NCI-H2029 (cell line): Measurements from ENCODE around the gene MARK1.

Source experiments
- DNase-seq: peaks from one replicate; lab custom pipeline; 2025; lab: John Stamatoyannopoulos, UW

The MARK1 gene

GRCh38 chr1:220690140-220691052, 162.5 kb downstream of the MARK1 start, which contains the start of gene C1orf115:
Gene C1orf115 (plus strand): TSS chr1:220690363. CDS start chr1:220690403, 40 bp downstream.
- peak; percentile 40 for DNase-seq

- DNase-seq: no peak
Measured at GRCh38 chr1:220691053-220691684, 163.2 kb downstream of the MARK1 start.

- no peak for DNase-seq
Measured at GRCh38 chr1:220692436-220693228, 164.7 kb downstream of the MARK1 start.

GRCh38 chr1:220694866-220695382, 167.0 kb downstream of the MARK1 start:
- DNase-seq: no peak

GRCh38 chr1:220695426-220695825, 167.5 kb downstream of the MARK1 start:
- no peak for DNase-seq

- no peak for DNase-seq
Measured at GRCh38 chr1:220696226-220696862, 168.4 kb downstream of the MARK1 start.

- no peak for DNase-seq
Measured at GRCh38 chr1:220696863-220697231, 168.9 kb downstream of the MARK1 start.

GRCh38 chr1:220697326-220697725, 169.4 kb downstream of the MARK1 start:
- no peak for DNase-seq

GRCh38 chr1:220698607-220699016, 170.7 kb downstream of the MARK1 start:
- DNase-seq: no peak

GRCh38 chr1:220699044-220699443, 171.1 kb downstream of the MARK1 start:
- no peak for DNase-seq

GRCh38 chr1:220700556-220701179, 172.7 kb downstream of the MARK1 start:
- peak; percentile 46 for DNase-seq

- no peak for DNase-seq
Measured at GRCh38 chr1:220701974-220702373, 174.0 kb downstream of the MARK1 start.

- no peak for DNase-seq
Measured at GRCh38 chr1:220702733-220703270, 174.9 kb downstream of the MARK1 start.

GRCh38 chr1:220703305-220703704, 175.4 kb downstream of the MARK1 start:
- no peak for DNase-seq

GRCh38 chr1:220705782-220706181, 177.8 kb downstream of the MARK1 start:
- DNase-seq: no peak

- no peak for DNase-seq
Measured at GRCh38 chr1:220706480-220706879, 178.5 kb downstream of the MARK1 start.

GRCh38 chr1:220707160-220707559, 179.2 kb downstream of the MARK1 start:
- DNase-seq: no peak

- no peak for DNase-seq
Measured at GRCh38 chr1:220708244-220708643, 180.3 kb downstream of the MARK1 start.

GRCh38 chr1:220708936-220709801, 181.2 kb downstream of the MARK1 start:
- DNase-seq: peak; percentile 33

GRCh38 chr1:220710333-220710732, 182.4 kb downstream of the MARK1 start:
- no peak for DNase-seq
